GM19468 (cell line): ENCODE results near the gene KRT13.

Experiments
- ATAC-seq: cut with Tn5 transposase; IDR thresholded peaks from one replicate; pipeline ENCODE4 v1.9.1; 2021; ENCODE audit warnings: mild to moderate bottlenecking, moderate library complexity, moderate number of reproducible peaks; ENCODE audit not compliant: unreplicated experiment; ENCODE audit errors: extremely low read depth

The KRT13 gene

DNA sequence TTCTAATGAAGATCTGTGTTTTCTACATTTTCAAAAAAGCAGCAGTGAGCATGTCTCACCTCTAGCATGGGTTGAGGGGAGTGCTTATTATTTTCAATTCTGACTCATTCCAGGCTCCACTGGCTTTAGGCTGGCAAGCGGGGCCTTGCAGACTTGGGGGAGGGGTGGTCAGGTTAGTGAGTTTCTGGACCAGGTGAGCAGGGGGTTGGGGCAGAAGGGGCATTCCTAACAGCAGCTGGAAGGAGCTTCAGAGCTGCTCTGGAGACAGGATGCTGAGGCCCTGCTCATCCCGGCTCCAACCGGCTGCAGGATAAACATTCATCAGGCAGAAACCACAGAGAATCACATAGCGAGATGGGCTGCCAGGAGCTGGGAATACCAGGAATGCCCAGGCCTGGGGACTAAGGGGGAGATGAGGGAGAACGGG is 33.2 kb upstream of the KRT13 start:
- ATAC-seq: no peak

DNA sequence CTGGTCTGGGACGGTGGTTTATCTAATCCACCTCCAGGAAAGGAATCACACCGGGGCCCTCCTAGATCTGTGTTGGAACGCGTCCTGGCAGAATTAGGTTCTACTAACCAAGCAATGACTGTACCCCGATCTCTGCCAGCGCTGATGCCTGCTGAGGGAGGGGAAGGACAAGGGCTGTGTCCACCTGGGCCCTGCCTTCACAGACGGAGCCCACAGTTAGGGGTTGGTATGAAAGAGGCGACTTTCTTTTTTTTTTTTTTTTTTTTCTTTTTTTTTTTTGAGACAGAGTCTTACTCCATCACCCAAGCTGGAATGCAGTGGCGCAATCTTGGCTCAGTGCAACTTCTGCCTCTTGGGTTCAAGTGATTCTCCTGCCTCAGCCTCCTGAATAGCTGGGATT is 32.6 kb upstream of the KRT13 start:
- no peak for ATAC-seq

DNA sequence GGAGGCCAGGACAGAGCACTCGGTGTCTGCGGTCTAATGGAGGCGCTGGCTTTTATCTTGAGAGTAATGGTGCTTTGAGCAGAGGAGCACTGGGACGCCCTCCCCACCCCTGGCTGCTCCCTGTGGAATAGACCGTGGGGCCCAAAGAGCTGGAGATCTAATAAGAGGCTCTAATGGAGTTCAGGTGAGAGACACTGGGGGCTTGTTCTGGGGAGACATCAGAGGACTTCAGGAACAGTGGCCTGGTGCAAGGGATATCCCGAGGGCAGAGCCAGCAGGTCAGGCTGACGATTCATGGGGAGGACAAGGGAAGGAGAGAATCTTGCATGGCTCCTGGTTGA is 32.2 kb upstream of the KRT13 start:
- ATAC-seq: no peak

DNA sequence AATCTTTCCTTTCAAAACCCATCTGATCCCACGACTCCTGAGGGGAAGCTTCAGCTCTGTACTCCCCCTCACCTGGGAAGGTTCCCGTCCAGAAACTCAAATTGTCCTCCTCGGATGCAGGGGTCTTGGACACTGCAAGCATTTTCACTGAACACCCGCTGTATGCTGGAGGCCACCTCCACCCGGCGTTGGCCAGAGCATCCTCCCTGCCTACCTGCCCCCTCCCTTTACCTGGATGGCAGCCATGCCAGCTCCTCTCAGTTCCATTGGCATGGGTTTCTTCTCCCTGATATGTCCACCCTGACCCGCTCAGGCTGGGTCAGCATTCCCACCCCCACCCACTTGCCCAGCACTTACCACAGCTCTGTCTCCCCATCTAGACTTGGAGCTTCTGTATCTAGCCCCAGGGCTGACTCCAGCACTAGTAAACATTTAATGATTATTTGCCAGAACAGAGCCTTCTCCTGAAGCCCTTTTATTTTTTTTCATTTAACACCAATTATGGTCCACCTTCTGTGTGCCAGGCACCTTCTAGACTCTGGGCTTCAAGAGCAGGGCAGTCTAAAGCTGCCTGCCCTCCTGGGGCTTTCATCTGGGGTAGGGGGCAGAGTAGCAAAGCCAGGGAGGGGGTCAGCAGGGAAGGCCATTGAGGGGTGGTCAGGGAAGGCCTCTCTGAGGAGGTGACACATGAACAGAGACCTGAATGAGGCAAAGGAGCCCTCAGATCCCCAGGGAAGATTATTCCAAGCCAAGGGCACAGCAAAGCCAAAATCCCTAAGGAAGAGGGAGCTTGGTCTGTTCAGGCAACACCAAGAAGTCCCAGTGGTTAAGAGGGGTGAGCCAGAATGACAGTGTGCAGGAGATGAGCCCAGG is 31.6 kb upstream of the KRT13 start:
- no peak for ATAC-seq

DNA sequence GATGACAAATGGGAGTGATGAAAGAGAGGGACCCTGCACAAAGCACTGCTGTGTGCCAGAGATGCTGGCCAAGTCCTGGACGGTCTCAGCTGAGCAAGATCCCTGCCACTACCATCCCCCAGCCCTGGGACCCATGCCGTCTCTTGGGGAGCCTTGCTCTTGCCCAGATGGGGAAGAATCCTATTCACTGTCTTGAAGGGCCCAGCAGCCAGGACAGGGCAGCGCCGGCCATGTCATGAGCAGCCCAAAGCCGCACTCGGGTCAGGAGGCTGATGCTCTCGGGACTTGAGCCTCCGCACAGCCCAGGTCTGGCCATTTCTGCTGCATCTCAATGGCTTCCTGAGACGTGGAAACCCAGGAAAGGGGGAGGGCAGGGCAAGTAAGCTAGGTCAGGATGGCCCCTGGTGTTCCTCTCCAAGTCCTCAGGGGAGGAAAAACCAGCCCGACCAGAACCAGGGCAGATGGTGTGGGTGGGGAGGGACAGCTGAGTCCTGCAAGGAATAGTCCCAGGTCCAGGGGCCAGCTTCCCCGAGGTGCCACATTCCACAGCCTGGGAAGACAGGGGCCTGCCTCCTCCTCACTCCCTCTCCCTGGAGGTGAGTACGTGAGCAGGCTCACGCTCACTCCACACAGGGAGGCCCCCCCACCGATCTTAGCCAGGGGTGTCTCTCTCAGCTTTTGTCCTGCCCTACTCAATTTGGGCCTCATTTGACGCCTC is 30.5 kb upstream of the KRT13 start:
- no peak for ATAC-seq

DNA sequence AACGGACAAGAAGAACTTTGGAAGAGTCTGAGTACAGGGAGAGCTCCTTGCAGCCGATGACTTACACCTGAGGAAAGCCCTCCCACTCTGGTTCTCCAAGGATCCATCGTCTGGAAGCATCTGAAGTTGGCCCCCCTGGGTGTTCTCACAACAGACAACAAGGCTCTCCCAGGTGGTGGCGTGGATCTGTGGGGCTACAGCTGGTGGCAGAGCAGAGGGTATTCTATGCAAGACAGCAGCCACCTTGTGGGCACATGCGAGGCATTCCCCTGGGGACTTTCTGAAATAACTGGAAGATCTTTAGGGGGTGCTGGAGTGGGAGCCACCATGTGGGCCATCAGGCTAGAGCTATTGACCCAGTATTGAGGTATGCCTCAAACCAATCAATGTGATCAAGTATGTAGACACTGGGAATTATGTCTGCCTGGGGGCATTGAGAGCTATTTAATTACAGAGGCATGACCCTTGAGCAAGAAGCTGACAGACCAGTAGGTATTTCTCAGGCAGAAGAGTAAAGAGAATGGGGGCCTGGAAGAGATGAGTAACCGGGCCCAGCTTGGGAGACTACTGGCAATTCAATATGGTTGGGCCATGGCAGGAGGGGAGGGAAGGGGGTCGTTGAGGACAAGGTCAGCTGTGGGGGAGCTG is 29.6 kb upstream of the KRT13 start:
- no peak for ATAC-seq

DNA sequence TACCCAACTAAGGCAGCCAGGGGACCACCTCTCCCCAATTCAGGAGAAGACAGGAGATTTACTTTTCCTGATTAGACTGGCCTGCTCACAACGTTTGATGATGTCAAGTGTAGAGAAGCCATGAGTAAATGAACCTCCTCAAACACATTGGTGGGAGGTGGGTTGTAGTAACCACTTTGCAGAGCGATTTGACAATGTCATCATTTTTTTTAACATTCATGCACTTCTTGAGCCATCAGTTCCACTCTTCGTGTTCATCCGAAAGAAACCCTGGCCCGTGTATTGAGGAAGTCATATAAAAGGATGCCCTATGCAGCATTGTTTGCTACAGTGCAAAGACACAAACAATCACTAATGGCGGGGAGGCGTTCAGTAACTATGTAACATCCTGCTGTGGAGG is 28.2 kb upstream of the KRT13 start:
- no peak for ATAC-seq

DNA sequence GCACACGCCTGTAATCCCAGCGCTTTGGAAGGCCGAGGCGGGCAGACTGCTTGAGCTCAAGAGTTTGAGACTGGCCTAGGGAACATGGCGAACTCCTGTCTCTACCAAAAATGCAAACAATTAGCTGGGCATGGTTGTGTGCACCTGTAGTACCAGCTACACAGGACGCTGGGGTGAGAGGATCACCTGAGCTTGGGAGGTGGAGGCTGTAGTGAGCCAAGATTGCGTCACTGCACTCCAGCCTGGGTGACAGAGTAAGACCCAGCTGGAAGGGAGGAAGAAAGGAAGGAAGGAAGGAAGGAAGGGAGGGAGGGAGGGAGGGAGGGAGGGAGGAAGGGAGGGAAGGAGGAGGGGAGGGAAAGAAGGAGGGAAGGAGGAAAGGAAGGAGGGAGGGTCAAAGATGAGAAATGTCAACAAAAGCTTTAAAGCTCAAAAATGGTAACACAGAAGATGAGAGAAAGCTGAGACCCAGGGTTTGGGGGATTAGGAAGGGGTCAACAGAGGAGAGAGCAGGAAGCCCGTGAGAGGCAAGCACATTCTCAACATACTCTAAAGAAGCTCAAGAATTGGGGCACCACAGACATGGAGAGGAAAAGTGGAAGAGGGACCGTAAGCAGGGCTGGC is 27.6 kb upstream of the KRT13 start:
- no peak for ATAC-seq

DNA sequence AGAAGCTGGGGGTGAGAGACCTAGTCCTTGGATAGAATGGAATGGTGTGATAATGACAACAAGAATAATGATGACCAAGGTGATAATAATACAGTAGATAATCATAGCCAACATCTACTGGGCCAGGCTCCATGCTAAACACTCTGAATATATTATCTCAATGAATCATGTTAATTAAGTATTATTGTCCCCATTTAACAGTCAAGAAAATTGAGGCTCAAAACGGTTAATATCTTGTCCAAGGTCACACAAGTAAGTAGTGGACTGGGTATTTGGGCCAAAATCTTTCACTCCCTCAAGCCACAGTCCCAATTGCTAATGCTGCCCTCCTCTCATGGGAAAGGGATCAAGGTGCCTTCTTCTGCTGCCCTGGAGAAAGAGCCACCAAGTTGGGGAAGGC is 26.6 kb upstream of the KRT13 start:
- ATAC-seq: no peak

DNA sequence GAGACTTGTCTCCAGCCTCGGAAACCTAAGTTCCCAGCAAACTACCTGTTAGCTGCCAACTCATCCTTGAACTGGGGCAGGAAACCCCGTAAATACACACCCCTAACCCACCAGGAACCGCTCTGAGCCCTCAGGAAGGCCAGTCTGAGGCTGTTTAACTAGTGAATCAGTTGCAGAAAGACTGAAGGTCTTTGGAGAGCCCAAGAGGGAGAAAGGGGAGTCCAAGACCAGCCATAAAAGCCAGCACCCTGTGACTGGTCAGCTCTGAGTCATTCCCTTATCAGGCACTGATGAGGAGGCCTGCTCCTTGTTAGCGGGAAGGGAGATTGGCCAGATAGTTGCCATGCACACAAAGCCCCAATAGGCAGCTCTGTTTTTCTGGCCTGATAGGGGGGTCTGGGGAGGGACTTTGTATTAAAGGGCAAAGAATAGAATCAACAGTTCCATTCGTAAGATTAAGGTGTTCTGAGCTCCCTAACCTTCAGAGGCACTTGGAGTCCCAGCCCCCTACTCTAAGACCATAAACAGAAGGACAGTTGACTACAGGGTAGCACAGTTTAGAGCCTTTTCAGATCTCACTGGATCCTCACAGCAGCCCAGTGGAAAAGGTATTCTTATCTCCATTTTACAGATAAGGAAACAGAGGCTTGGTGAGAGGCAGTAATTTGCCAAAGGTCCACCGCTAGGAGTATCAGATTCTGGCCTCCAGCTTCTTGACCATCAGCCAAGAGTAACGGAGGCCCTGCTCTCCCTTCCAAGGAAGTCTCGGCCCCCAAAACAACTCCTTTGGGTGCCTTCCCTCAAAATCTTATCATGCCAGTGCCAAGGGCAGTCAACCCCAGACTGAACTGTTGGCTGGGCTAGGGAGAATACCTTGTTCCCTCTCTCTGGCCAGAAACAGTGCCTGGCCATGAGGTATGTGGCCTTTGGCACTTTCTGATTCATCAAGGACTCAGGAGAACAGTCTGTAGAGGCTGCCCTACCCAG is 24.9 kb upstream of the KRT13 start:
- ATAC-seq: no peak

DNA sequence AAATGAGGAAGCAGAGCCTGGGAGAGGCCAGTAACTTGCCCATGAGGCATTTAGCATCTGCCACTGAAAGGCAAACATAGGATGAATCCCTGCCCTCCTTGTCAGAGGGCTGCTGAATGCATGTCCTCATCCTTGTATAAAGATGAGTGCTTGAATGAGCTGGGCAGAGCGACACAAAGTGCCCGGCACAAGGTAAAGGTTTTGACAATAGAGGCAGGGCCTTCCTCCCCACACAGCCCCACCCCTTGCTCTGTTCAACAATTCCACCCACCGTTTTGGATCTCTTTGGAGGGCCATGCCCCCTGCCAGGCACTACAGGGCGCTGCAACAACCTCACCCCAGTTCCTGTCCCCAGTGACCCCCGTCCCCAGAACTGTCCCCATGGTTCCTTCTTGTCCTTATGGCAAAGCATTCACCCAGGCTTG is 24.1 kb upstream of the KRT13 start:
- no peak for ATAC-seq

DNA sequence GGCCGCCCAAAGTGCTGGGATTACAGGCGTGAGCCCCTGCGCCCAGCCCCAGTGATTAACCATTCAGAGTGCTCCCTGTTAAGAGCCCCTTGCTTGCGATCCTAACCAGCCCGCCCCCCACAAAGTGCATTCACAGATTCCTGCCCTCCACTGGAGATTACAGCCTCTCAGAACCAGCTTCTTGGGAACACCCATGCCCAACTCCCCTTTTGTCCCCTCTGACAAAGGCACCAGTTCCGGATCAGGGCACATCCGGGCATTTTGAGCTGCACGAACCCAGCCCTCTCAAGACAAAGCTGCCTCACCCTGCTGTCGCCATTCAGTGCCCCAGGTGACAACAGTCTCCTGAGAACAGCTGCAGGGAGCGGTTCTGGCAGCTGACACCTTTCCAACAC is 23.5 kb upstream of the KRT13 start:
- no peak for ATAC-seq

DNA sequence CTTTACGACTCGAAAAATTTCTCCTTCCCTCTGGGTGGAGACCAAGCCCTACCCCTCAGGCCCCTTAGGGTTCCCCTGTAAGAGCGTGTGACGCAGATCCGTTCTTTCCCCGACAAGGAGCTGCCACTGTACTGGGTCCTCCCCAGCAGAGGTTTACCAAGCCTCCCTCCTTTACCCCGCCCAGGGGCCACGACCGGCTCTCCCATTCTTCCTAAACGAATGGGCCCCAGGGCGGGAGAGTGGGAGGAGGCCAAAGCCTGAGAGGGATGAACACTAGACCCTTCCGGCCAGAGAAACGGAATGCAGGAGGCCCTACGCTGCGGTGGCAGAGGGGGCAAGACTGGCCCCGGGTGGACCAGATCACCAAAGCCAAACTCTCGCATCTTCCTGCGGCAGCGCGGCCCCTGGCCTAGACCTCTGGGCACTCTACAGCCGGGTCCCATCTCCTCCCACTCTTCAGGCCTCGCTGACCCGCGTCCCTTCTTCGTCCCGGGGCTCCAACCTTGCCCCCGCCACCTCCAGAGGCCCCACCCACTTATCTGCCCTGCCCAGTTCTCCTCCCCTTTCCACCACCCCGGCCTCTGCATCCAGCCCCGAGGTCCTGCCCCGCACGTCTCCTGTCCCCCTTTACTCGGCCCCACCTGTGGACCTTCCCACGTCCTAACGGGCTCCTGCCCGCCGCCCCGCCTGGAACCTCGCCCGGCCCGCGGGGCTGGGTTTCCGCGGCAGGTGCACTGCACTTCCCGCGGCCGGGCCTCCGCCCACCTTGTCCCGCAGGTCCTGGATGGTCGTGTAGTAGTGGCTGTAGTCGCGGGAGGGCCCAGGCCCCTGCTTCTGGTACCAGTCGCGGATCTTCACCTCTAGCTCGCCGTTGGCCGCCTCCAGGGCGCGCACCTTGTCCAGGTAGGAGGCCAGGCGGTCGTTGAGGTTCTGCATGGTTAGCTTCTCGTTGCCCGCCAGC is 21.9 kb upstream of the KRT13 start:
- ATAC-seq: no peak

DNA sequence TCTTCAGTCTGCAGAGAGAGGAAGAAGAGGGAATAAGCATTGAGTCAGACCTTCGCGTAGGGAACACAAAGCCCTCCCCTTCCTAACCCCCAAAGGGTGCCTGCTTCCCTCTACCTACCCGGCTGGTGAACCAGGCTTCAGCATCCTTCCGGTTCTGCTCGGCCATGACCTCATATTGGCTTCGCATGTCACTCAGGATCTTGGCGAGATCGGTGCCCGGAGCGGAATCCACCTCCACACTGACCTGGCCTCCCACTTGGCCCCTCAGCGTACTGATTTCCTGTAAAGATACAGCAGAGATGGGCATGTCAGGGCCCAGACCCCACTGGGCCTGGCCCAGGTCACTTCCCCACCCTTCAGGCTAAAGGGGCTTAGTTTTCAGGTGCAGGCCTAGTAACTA is 18.8 kb upstream of the KRT13 start:
- ATAC-seq: no peak

DNA sequence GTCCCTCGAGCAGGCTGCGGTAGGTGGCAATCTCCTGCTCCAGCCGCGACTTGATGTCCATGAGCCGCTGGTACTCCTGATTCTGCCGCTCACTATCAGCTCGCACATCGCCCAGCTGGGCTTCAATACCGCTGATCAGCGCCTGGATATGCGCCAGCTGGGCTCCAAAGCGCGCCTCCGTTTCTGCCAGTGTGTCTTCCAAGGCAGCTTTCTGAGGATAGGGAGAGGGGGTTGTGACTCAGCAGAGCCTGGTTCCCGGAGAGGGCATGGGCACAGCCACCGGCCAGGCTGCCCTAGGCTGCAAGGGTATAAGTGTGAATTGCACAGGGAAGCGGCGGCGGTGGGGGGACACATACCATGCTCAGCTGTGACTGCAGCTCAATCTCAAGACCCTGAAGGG is 18.4 kb upstream of the KRT13 start:
- no peak for ATAC-seq

DNA sequence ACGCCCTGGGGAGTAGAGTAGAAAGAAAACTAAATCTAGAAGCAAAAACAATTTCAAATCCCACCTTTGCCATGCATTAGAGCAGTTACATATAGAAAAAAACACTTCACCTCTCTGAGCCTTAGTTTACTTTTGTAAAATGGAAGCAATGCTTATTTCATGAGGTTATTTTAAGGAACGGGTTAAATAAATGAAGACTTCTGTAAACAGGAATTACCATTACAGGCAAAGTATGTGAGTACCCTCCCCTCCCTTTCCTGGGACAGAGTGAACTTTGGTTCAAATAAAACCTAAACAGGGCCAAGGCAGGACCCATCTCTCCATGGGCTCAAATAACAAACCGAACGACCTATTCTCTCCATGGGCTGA is 17.8 kb upstream of the KRT13 start:
- no peak for ATAC-seq

DNA sequence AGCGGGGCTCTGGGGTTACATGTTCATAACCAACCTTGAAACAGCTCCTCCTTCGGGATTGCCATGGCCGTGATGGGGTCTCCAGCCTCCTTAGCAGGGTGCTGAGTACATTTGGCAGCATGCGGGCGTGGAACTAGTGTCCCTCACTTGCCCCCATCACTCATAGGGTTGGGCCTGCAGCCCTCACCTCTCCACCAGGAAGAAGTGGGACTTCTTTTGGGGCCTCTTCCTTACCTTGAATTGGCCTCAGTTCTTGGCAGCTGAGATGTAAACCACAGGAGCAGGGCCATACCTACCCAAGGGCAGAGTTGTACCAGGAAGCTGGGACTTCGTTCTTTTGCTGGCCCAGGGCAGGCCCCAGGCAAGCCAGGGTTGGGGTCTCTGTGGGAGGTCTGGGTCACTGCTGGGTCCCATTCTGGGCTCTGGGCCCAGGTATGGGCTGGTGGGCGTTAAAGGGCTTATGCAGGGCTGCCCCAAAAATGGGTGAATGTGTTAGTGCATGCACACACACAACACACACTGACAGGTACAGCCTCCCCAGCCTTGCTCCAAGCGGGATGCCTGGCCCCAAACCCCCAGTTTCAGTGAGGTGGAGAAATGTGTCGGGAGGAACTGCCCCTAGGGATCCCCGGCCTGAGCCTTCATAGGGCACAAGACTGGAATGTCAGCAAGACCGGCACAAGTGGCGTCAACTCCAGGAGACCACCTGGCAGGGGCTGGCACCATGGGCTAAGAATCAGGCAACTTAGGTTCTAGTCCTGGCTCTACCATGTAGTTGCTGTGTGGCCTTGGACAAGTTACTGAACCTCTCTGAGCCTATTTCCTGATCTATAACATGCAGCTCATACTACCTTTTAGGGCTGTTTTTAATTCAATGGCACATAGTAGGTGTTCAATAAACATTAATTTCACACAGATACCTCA is 17.2 kb upstream of the KRT13 start:
- ATAC-seq: no peak
